H1 (cell line): ENCODE measurements around the gene MYBPH. TPM values are rescaled to one million over a fixed set of nuclear protein-coding genes. Genes with fewer than 3 reads are reported as not detected.

Experiments
- CTCF ChIA-PET: fragments of 300-600 bp; sonication (Branson Sonifier 250); formaldehyde crosslinking; loops from one replicate; lab custom pipeline; 2021; ENCODE audit not compliant: partially characterized antibody; lab: Charles Lee
- POLR2A ChIA-PET: fragments of 300-600 bp; sonication (Branson Sonifier 250); formaldehyde crosslinking; loops from one replicate; lab custom pipeline; 2021; ENCODE audit warnings: inconsistent platforms; ENCODE audit not compliant: partially characterized antibody; lab: Charles Lee
- DNase-seq, 2 experiments: peaks; one replicate each; pipeline versions ENCODE4 v3.0.0 to v3.0.0-alpha.2; 2010 to 2022; ENCODE audit warnings: low spot score in 2 of 2, low read depth in 1 of 2, mixed read lengths in 1 of 2
- FAIRE-seq: peaks from 2 replicates; lab custom pipeline; 2011; peaks lifted over from hg19 to GRCh38; lab: Jason Lieb, UNC
- H2AFZ ChIP-seq: 2 replicates; pipeline ENCODE4 v1.8.1; 2012; ENCODE audit warnings: low read length, inconsistent platforms
- H2AK5ac ChIP-seq: 2 replicates; pipeline ENCODE4 v1.6.1; 2013; ENCODE audit warnings: low read depth, low read length
- H2BK120ac ChIP-seq: replicated peaks from 2 replicates; pipeline ENCODE3; 2013; ENCODE audit warnings: low read depth, low read length, inconsistent platforms
- H2BK12ac ChIP-seq: 2 replicates; pipeline ENCODE4 v1.6.1; 2013; ENCODE audit warnings: low read depth, low read length
- H2BK15ac ChIP-seq: 2 replicates; pipeline ENCODE4 v1.6.1; 2013; ENCODE audit warnings: low read length
- H2BK20ac ChIP-seq: 2 replicates; pipeline ENCODE4 v1.6.1; 2013; ENCODE audit warnings: low read length
- H2BK5ac ChIP-seq: 2 replicates; pipeline ENCODE4 v1.6.1; 2013; ENCODE audit warnings: low read depth, low read length
- H3K14ac ChIP-seq: 2 replicates; pipeline ENCODE4 v1.6.1; 2013; ENCODE audit warnings: inconsistent platforms; ENCODE audit not compliant: insufficient read length
- H3K18ac ChIP-seq: 2 replicates; pipeline ENCODE4 v1.6.1; 2013; ENCODE audit warnings: low read length; ENCODE audit errors: extremely low read depth
- H3K23ac ChIP-seq: 2 replicates; pipeline ENCODE4 v1.6.1; 2013; ENCODE audit warnings: inconsistent platforms; ENCODE audit not compliant: insufficient read length
- H3K23me2 ChIP-seq: 2 replicates; pipeline ENCODE4 v1.6.1; 2013; ENCODE audit warnings: low read depth, low read length
- H3K27ac ChIP-seq: 2 replicates; pipeline ENCODE4 v1.6.1; 2011; ENCODE audit warnings: low read depth, low read length, inconsistent platforms
- H3K27me3 ChIP-seq, 4 experiments: replicated peaks in 1 of 4; 1 replicate in 1 of 4; 2 replicates in 3 of 4; pipeline versions ENCODE4 v1.6.1 to v1.8.1; 2011 to 2013; ENCODE audit warnings: low read length in 3 of 4, mild to moderate bottlenecking in 3 of 4, inconsistent platforms in 2 of 4, mixed read lengths in 2 of 4, moderate library complexity in 1 of 4; ENCODE audit not compliant: control insufficient read depth in 3 of 4, insufficient read depth in 3 of 4; ENCODE audit errors: extremely low read depth in 1 of 4
- H3K36me3 ChIP-seq, 4 experiments: 2 replicates each; pipeline versions ENCODE4 v1.6.1 to v1.8.1; 2011 to 2013; ENCODE audit warnings: mild to moderate bottlenecking in 4 of 4, low read length in 3 of 4, moderate library complexity in 2 of 4, control low read depth in 1 of 4, inconsistent platforms in 1 of 4; ENCODE audit not compliant: insufficient read depth in 4 of 4, control insufficient read depth in 2 of 4
- H3K4ac ChIP-seq: replicated peaks from 2 replicates; pipeline ENCODE3; 2013; ENCODE audit warnings: low read length, low read depth, mixed read lengths, inconsistent platforms; ENCODE audit not compliant: insufficient read length
- H3K4me1 ChIP-seq, 4 experiments: replicated peaks in 1 of 4; 1 replicate in 1 of 4; 2 replicates in 3 of 4; pipeline versions ENCODE4 v1.6.1 to v1.8.1; 2011 to 2013; ENCODE audit warnings: low read length in 3 of 4, inconsistent platforms in 2 of 4, mixed read lengths in 1 of 4; ENCODE audit not compliant: insufficient read depth in 4 of 4, control insufficient read depth in 3 of 4
- H3K4me2 ChIP-seq, 2 experiments: 2 replicates each; pipeline versions ENCODE4 v1.6.1 to v1.8.1; 2011 to 2013; ENCODE audit warnings: low read depth in 2 of 2, low read length in 2 of 2, control low read depth in 1 of 2, inconsistent platforms in 1 of 2, mild to moderate bottlenecking in 1 of 2; ENCODE audit not compliant: insufficient read depth in 1 of 2
- H3K4me3 ChIP-seq, 4 experiments: fragments of 200-600, 300-600 bp in 1 of 4; sonication (generic), shearing (Covaris generic), sonication (Bioruptor Twin) in 1 of 4; 2 replicates each; pipeline versions ENCODE4 v1.5.1 to v1.8.1; 2011 to 2016; ENCODE audit warnings: low read length in 4 of 4, low read depth in 3 of 4, control low read depth in 2 of 4, inconsistent platforms in 2 of 4, mild to moderate bottlenecking in 2 of 4, mixed read lengths in 1 of 4, moderate library complexity in 1 of 4; ENCODE audit not compliant: insufficient read depth in 2 of 4; ENCODE audit errors: extremely low read depth in 1 of 4
- H3K56ac ChIP-seq: replicated peaks from 2 replicates; pipeline ENCODE3; 2013; ENCODE audit warnings: low read depth, mild to moderate bottlenecking, mixed read lengths, low read length, inconsistent platforms; ENCODE audit not compliant: insufficient read length
- H3K79me1 ChIP-seq: 2 replicates; pipeline ENCODE4 v1.6.1; 2013; ENCODE audit warnings: low read depth, low read length, control low read depth
- H3K79me2 ChIP-seq, 2 experiments: 2 replicates each; pipeline versions ENCODE4 v1.6.1 to v1.8.1; 2012 to 2013; ENCODE audit warnings: low read length in 2 of 2, mild to moderate bottlenecking in 2 of 2, inconsistent platforms in 1 of 2; ENCODE audit not compliant: insufficient read depth in 2 of 2, control insufficient read depth in 1 of 2
- H3K9ac ChIP-seq, 4 experiments: replicated peaks in 1 of 4; 1 replicate in 1 of 4; 2 replicates in 3 of 4; pipeline versions ENCODE4 v1.6.1 to v1.8.1; 2011 to 2013; ENCODE audit warnings: low read depth in 3 of 4, low read length in 3 of 4, control low read depth in 2 of 4, mild to moderate bottlenecking in 2 of 4, moderate library complexity in 2 of 4, inconsistent platforms in 1 of 4; ENCODE audit errors: extremely low read depth in 1 of 4
- H3K9me3 ChIP-seq, 2 experiments: 2 replicates each; pipeline versions ENCODE4 v1.6.1 to v1.8.1; 2012 to 2013; ENCODE audit warnings: mild to moderate bottlenecking in 2 of 2, moderate library complexity in 2 of 2, control low read depth in 1 of 2, inconsistent platforms in 1 of 2, low read depth in 1 of 2, low read length in 1 of 2, mixed read lengths in 1 of 2; ENCODE audit not compliant: insufficient read depth in 2 of 2
- H4K20me1 ChIP-seq, 2 experiments: replicated peaks in 1 of 2; 2 replicates each; pipeline versions ENCODE3 to v1.8.1; 2011 to 2013; ENCODE audit warnings: inconsistent platforms in 2 of 2, low read length in 2 of 2, mild to moderate bottlenecking in 1 of 2; ENCODE audit not compliant: insufficient read depth in 2 of 2, control insufficient read depth in 1 of 2
- H4K5ac ChIP-seq: 2 replicates; pipeline ENCODE4 v1.6.1; 2013; ENCODE audit warnings: low read length, low read depth, mixed read lengths, inconsistent platforms; ENCODE audit not compliant: insufficient read length
- H4K8ac ChIP-seq: 2 replicates; pipeline ENCODE4 v1.8.0; 2013; ENCODE audit warnings: mild to moderate bottlenecking, moderate library complexity, low read length, inconsistent platforms; ENCODE audit not compliant: insufficient read depth; ENCODE audit errors: extremely low read depth
- H4K91ac ChIP-seq: replicated peaks from 2 replicates; pipeline ENCODE3; 2013; ENCODE audit warnings: low read length, mixed read lengths, inconsistent platforms; ENCODE audit not compliant: insufficient read length
- BACH1 ChIP-seq: IDR thresholded peaks from 2 replicates; pipeline ENCODE4 v1.6.1; 2012; ENCODE audit warnings: low read length, improper control_type of control experiment
- CHD2 ChIP-seq: IDR thresholded peaks from 2 replicates; pipeline ENCODE4 v1.6.1; 2012; ENCODE audit warnings: low read length, improper control_type of control experiment
- KDM1A ChIP-seq: fragments of 200-600, 300-600 bp; sonication (generic); IDR thresholded peaks from 2 replicates; pipeline ENCODE4 v1.7.1; 2016; ENCODE audit warnings: mild to moderate bottlenecking, low read length, borderline replicate concordance
- KDM5A ChIP-seq: fragments of 200-600 bp; IDR thresholded peaks from 2 replicates; pipeline ENCODE4 v1.7.1; 2012; ENCODE audit warnings: mild to moderate bottlenecking, low read length, inconsistent platforms, mixed read lengths
- POLR2A ChIP-seq, 2 experiments: IDR thresholded peaks; 1 replicate in 1 of 2; 2 replicates in 1 of 2; pipeline ENCODE4 v1.6.1; 2011; ENCODE audit warnings: low read depth in 2 of 2, low read length in 2 of 2, mild to moderate bottlenecking in 2 of 2; ENCODE audit errors: control extremely low read depth in 1 of 2
- POU5F1 ChIP-seq: IDR thresholded peaks from 2 replicates; pipeline ENCODE4 v1.6.1; 2011; ENCODE audit warnings: low read depth, mild to moderate bottlenecking, low read length, moderate library complexity
- RAD21 ChIP-seq, 2 experiments: IDR thresholded peaks in 1 of 2; conservative IDR thresholded peaks in 1 of 2; 2 replicates each; pipeline ENCODE4 v1.6.1; 2011; ENCODE audit warnings: low read depth in 2 of 2, low read length in 2 of 2, improper control_type of control experiment in 1 of 2, inconsistent platforms in 1 of 2, mild to moderate bottlenecking in 1 of 2, moderate library complexity in 1 of 2
- SIX5 ChIP-seq: IDR thresholded peaks from 2 replicates; pipeline ENCODE4 v1.6.1; 2011; ENCODE audit warnings: mild to moderate bottlenecking, low read depth, low read length
- TAF1 ChIP-seq: IDR thresholded peaks from 2 replicates; pipeline ENCODE4 v1.6.1; 2011; ENCODE audit warnings: mild to moderate bottlenecking, low read depth, low read length
- USF2 ChIP-seq: IDR thresholded peaks from 2 replicates; pipeline ENCODE4 v1.6.1; 2011; ENCODE audit warnings: low read length, improper control_type of control experiment
- ZNF274 ChIP-seq: IDR thresholded peaks from 2 replicates; pipeline ENCODE4 v1.7.0; 2012; ENCODE audit warnings: low read length, borderline replicate concordance; ENCODE audit errors: extremely low read depth
- WGBS, 2 experiments: shearing (Covaris generic) in 1 of 2; methylation state at CpG; one replicate each; pipeline versions ENCODE4 v1.1.6 to v1.1.7; 2013 to 2015; ENCODE audit warnings: low lambda C conversion rate in 2 of 2, mixed read lengths in 2 of 2, inconsistent platforms in 1 of 2, low coverage in 1 of 2, missing lambda C conversion rate in 1 of 2; ENCODE audit not compliant: insufficient replicate concordance in 2 of 2, insufficient coverage in 1 of 2, insufficient read length in 1 of 2; ENCODE audit errors: extremely low coverage in 1 of 2, missing lambda C conversion rate in 1 of 2; 5-methylcytosine and 5-hydroxymethylcytosine counted together
- polyA plus RNA-seq, 7 experiments: library from polyadenylated mRNA; depleted of rRNA in 3 of 7; stranded (reverse) in 5 of 7; unstranded in 2 of 7; fragments of >200 nt in 5 of 7; fragments of 200-250 nt in 2 of 7; gene quantifications; 1 replicate in 5 of 7; 2 replicates in 1 of 7; 4 replicates in 1 of 7; pipeline versions ENCODE4 v1.2.1 to v1.2.3, GENCODE V29; 2011 to 2013; ENCODE audit warnings: missing spikeins in 2 of 7, mixed read lengths in 2 of 7
- total RNA-seq: library from RNA; stranded (reverse); fragmentation: NEBNext Ultra II Directional; extraction: Animal tissue kit (Norgen Biotek cat#: 25700); gene quantifications from 2 replicates; pipeline ENCODE4 v1.2.1, GENCODE V29; 2021

MYBPH gene
- total and polyA plus RNA-seq, 2 of the 8 experiments (the other 6 are each of a cell fraction or from before 2014, with no cell fraction given), result not detected

GRCh38 chr1:203178821-203179666 is 3.4 kb upstream of the MYBPH start:
- POLR2A ChIA-PET, result no interaction called here
- no peak overlapping the region for H4K91ac ChIP-seq
- H3K36me3 ChIP-seq, result no peaks in the 10 kb centered on the region
- H2BK120ac ChIP-seq, result no peak overlapping the region
- H3K9ac ChIP-seq, result no peak overlapping the region
- no peak overlapping the region for H2BK15ac ChIP-seq
- no peak overlapping the region for H3K27ac ChIP-seq
- no peak for FAIRE-seq
- H2BK12ac ChIP-seq, result no peak overlapping the region
- no peak overlapping the region; the same call in none of the 2 replicates for H4K8ac ChIP-seq
- H3K4me1 ChIP-seq, result peaks cover 0 to 3% (median 2%) of the 10 kb centered on the region in 4 experiments; a peak in 2 of 7 replicates
- no peaks in the 10 kb centered on the region for H3K27me3 ChIP-seq
- no peaks in the 10 kb centered on the region for H3K79me2 ChIP-seq
- 83% methylated on average over 14 of the region's 14 CpGs; no CpG with 5 or more reads in 1 of the 2 experiments for WGBS, 2 experiments
- no peak overlapping the region for H2AK5ac ChIP-seq
- peak overlapping the region; percentile 65 for H3K4ac ChIP-seq
- H3K4me2 ChIP-seq, result no peak overlapping the region
- no peak overlapping the region for H4K5ac ChIP-seq
- H2BK5ac ChIP-seq, result no peak overlapping the region
- no peaks in the 10 kb centered on the region for H3K23me2 ChIP-seq
- H3K56ac ChIP-seq, result no peak overlapping the region
- no peaks in the 10 kb centered on the region for H4K20me1 ChIP-seq
- no peak for DNase-seq
- H2BK20ac ChIP-seq, result 0 out of 2 replicates have a peak overlapping the region, but pooled peaks have one; percentile 6
- no peak overlapping the region; the same call in 1 of the 2 replicates for H3K18ac ChIP-seq
- CTCF ChIA-PET, result interaction anchor here (0.7 to 12.8 kb wide), 16 partner anchors 11 to 140 kb away, joined by 3 to 140 read pairs (median 4); no protein-coding TSS in a partner anchor
- H3K23ac ChIP-seq, result no peak overlapping the region
- H3K14ac ChIP-seq, result no peak overlapping the region
- H2AFZ ChIP-seq, result no peak overlapping the region
- no peaks in the 10 kb centered on the region for H3K79me1 ChIP-seq
- H3K9me3 ChIP-seq, result no peaks in the 10 kb centered on the region
- no peak overlapping the region for H3K4me3 ChIP-seq
- TF ChIP-seq ZNF274, result no peak
- TF ChIP-seq TAF1, result no peak
- no peak for TF ChIP-seq RAD21 (IDR thresholded peaks at IDR 0.05 in 1 of 2, conservative IDR thresholded peaks at IDR 0.05 in 1 of 2; ENCODE audit: low read depth in 2 of 2, low read length in 2 of 2)
- TF ChIP-seq CHD2, result no peak
- TF ChIP-seq BACH1, result no peak
- TF ChIP-seq SIX5, result no peak
- TF ChIP-seq POLR2A (IDR thresholded peaks at IDR 0.05; ENCODE audit: control extremely low read depth in 1 of 2, low read depth in 2 of 2, low read length in 2 of 2), result no peak
- no peak for TF ChIP-seq KDM5A
- no peak for TF ChIP-seq POU5F1
- no peak for TF ChIP-seq KDM1A
- TF ChIP-seq USF2, result no peak
